Heart left ventricle (tissue), 13 donors: ENCODE results near the gene HES6.

ENCODE experiments used
- POLR2A ChIP-seq, 2 donors: fragments of 450-650 bp; IDR thresholded peaks; one replicate each; pipeline ENCODE4 v1.6.1; 2017; ENCODE audit warnings: antibody characterized with exemption in 2 of 2, mild to moderate bottlenecking in 2 of 2, moderate library complexity in 2 of 2
- TF ChIP-seq, protein P1 (sequence below), 12 donors: fragments of 200-600 bp; sonication (generic) in 4 of 12; IDR thresholded peaks; one replicate each; pipeline versions ENCODE4 v1.5.0 to v1.8.0; 2018 to 2022; ENCODE audit warnings: antibody characterized with exemption in 12 of 12, mild to moderate bottlenecking in 5 of 12
- donor health status: ischemic (EF 13 %, LVEDD 7.1; RV severe dilation, severe dysfunction).
- donor health status: DM: no; HTN: yes; CAD: no.
- donor health status: DM: no; HTN: no; CAD: no.
- donor health status: ischemic (EF 25% LVEDD 6.9; RV normal size, moderate dysfunction).
- donor health status: ischemic (EF 25% LVEDD 5.7; RV mildly dilated, moderate dysfunction).
- donor health status: ischemic (EF 35%, LVEDD 5.7; RV mildly dilated, moderate dysfunction).
- donor health status: nonischemic (EF 11% LVEDD 7.7; RV severe dilation, severe dysfunction).
- donor health status: DM: yes; HTN: yes; CAD: no.
- donor health status: PGD.
- donor health status: ischemic (EF 29% LVEDD 5.4; RV normal size, mild dysfunction).
- donor health status: nonischemic (EF 23%, LVEDD 6.1; RV moderate dilation, normal function).

GRCh38 chr2:238207006-238207405, 32.8 kb downstream of the HES6 start:
- TF ChIP-seq, protein P1, sequence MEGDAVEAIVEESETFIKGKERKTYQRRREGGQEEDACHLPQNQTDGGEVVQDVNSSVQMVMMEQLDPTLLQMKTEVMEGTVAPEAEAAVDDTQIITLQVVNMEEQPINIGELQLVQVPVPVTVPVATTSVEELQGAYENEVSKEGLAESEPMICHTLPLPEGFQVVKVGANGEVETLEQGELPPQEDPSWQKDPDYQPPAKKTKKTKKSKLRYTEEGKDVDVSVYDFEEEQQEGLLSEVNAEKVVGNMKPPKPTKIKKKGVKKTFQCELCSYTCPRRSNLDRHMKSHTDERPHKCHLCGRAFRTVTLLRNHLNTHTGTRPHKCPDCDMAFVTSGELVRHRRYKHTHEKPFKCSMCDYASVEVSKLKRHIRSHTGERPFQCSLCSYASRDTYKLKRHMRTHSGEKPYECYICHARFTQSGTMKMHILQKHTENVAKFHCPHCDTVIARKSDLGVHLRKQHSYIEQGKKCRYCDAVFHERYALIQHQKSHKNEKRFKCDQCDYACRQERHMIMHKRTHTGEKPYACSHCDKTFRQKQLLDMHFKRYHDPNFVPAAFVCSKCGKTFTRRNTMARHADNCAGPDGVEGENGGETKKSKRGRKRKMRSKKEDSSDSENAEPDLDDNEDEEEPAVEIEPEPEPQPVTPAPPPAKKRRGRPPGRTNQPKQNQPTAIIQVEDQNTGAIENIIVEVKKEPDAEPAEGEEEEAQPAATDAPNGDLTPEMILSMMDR (IDR thresholded peaks at IDR 0.05), result no peak
- no peak for TF ChIP-seq POLR2A (IDR thresholded peaks at IDR 0.05)
